GM23338 (cell line): Measurements from ENCODE around the gene ZFPL1. TPM values are rescaled to one million over a fixed set of nuclear protein-coding genes. Genes with fewer than 3 reads are reported as not detected.

Experiments used
- ETS1 ChIP-seq: IDR thresholded peaks from 2 replicates; pipeline ENCODE4 v1.6.1; 2016; ENCODE audit warnings: antibody characterized with exemption
- REST ChIP-seq: IDR thresholded peaks from one replicate; pipeline ENCODE4 v1.6.1; 2018; ENCODE audit warnings: antibody characterized with exemption; ENCODE audit not compliant: unreplicated experiment
- STAT1 ChIP-seq: IDR thresholded peaks from one replicate; pipeline ENCODE4 v1.6.1; 2016; ENCODE audit warnings: antibody characterized with exemption; ENCODE audit not compliant: unreplicated experiment
- ZNF114 ChIP-seq: fragments of 250-450 bp; sonication (Bioruptor Pico); IDR thresholded peaks from 2 replicates; pipeline ENCODE4 v1.5.0; 2020; ENCODE audit warnings: mild to moderate bottlenecking, moderate library complexity
- ZNF331 ChIP-seq: fragments of 250-450 bp; sonication (Bioruptor Pico); IDR thresholded peaks from 2 replicates; pipeline ENCODE4 v1.5.0; 2020; ENCODE audit warnings: low read depth, mild to moderate bottlenecking, moderate library complexity
- ZNF462 ChIP-seq: fragments of 250-450 bp; sonication (Bioruptor Pico); IDR thresholded peaks from 2 replicates; pipeline ENCODE4 v1.5.0; 2020; ENCODE audit warnings: mild to moderate bottlenecking, moderate library complexity
- polyA plus RNA-seq: library from polyadenylated mRNA; unstranded; fragments of >200 nt; fragmentation: Nextera tagmentation; extraction: Ambion mirVana; gene quantifications from 2 replicates; pipeline ENCODE4 v1.2.1, GENCODE V29; 2016
- total RNA-seq: library from RNA; depleted of rRNA; stranded (reverse); fragments of >200 nt; shearing (Covaris generic); gene quantifications from 2 replicates; pipeline ENCODE4 v1.2.3, GENCODE V29; 2014

The ZFPL1 gene
- total and polyA plus RNA-seq, 2 experiments from 2014 or later: 26.3 to 26.8 TPM

GRCh38 chr11:65066315-65066714, 17.7 kb upstream of the ZFPL1 start (continued):
- TF ChIP-seq ZNF462: no peak
- no peak for TF ChIP-seq STAT1
- TF ChIP-seq ETS1: no peak
- no peak for TF ChIP-seq REST
- no peak for TF ChIP-seq ZNF114 (CRISPR knock-in tag)
- no peak for TF ChIP-seq ZNF331 (CRISPR knock-in tag)
